Non-pigmented ciliary epithelial cell (primary cell): ENCODE data around the gene PDZD2.
A peak's percentile ranks its signal among the peaks of the same experiment; 100 is the strongest.
"Not testable (repeated sequence)": the region's sequence is repeated elsewhere in the genome, so short reads cannot be mapped to it uniquely, and the experiment has no call there.

Experiments
- DNase-seq: peaks from one replicate; pipeline ENCODE4 v3.0.0-alpha.2; 2010; ENCODE audit warnings: low read depth

Gene PDZD2

DNA sequence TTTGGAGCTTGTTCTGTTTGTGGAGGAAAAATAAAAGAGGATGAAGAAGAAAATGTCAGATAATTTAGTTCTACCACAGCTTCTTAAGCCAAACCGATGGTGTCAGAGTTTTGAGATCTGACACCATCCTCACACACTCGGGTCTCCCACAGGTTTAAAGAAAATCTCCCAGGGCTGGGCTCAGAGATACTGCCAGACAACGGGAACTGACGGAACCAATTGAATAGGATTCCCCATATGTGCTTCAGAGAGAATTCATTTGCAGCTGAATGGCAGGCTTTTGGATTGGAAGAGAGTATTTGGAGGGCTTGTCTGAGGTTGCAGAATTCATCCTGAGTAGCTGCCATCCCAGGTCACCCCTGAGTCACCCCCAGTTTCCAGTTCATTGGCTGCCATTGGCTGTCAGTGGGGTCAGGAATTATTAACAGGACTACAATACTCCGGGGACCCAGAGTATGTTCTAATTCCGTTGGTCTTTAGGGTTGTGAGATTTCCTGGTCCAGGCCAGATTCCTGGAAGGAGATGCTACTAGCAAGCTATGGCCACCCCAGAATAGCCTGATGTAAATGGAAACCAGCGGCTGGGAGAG is 131.3 kb downstream of the PDZD2 start:
- no peak for DNase-seq

DNA sequence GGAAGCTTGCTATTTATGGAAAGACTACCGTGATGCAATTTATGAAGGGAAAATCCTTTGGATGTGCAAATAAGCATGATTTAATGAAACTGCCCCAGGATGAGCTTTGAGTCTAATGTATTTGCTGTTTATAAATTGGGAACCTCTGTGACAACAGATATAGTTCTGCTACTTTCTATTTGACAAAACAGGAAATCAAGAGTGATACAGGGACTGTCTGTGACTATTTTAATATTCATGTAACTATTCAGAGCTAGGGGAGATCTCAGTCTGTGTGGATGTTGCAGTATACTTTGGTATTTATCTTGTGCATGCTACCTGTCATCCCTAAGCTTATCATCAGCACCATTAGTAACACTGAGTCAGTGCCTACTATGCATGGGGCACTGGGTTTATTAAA is 132.1 kb downstream of the PDZD2 start:
- no peak for DNase-seq

DNA sequence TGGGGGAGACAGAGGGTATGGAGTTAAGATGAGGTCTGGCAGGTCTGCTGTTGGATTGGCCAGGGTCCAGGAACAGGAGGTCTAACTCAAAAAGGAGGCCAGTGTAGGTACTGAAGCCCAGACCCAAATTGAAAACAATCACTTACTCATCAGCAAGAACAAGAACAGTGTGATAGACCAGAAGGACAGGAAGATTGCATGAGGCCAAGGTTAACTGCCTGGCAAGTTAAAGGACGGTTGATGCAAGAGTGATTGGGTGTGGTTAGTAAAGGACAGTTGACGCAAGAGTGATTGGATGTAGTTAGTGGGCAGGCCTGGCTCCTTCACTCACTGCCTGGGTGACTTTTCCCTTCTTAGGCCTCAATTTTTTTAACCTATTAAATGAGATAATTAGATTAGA is 132.6 kb downstream of the PDZD2 start:
- DNase-seq, result no peak

- DNase-seq, result not testable (repeated sequence)
These were observed 137.4 kb downstream of the PDZD2 start for GRCh38 chr5:31776294-31776693.

DNA sequence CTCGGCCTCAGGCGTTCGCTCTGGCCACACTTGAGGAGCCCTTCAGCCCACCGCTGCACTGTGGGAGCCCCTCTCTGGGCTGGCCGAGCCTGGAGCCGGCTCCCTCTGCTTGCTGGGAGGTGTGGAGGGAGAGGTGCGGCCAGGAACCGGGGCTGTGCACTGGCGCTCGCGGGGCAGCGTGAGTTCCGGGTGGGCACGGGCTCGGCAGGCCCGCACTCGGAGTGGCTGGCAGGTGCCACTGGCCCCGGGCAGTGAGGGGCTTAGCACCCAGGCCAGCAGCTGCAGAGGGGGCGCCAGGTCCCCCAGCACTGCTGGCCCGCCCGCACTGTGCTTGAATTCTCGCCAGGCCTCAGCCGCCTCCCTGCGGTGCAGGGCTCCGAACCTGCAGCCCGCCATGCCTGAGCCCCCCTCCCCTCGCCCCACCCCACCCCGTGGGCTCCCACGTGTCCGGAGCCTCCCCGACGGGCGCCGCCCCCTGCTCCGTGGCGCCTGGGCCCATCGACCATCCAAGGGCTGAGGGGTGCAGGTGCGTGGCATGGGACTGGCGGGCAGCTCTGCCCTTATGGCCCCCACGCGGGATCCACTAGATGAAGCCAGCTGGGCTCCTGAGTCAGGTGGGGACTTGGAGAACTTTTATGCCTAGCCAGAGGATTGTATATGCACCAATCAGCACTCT is 138.2 kb downstream of the PDZD2 start:
- DNase-seq, result no peak

- DNase-seq, result no peak
These were observed 142.8 kb downstream of the PDZD2 start for GRCh38 chr5:31781772-31782171.

GRCh38 chr5:31783086-31783645 is 144.2 kb downstream of the PDZD2 start:
- no peak for DNase-seq

DNA sequence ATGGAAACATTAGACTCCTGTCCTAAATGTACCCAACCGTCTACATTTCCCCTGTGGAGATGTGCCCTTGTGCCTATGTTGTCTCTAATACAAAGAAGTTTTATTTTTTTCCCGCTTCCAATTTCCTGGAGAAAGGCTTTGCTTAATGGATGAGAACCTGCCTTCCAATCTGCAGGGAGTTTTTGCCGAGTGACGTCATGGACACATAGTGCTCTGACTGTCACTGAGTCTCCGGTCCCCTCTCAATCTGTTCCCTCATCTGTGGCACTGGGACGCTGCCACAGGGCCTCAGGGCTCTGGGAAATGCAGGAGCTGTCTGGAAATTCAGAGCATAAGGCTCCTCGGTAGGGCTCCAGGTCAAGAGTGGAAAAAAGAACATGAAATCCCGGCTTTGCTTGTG is 144.8 kb downstream of the PDZD2 start:
- no peak for DNase-seq

DNA sequence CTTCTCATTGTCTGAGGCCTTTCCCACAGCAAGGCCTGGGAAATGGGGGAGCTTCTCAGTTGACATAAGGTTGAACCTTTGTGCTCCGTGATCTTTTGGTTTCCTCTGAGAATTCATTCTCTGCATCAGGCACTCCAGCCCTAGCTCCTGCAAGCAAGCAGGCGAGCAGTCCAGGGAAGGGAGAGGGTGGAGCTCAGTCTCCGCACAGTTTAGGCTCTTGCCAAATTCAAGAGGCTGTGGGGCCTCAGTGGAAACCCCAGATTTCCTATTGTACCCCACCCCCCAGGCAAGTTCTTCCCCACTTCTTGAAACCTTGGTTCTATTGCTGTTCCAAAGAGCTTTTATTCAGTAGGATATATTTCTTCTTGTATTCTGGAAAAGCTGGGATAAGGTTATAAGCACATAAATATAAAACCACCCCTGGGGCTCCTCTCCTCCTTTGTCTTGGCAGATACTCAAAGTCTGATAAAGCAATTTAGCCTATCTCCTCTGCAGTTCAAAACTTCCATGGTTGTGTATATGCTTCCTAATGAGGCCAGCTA is 147.2 kb downstream of the PDZD2 start:
- DNase-seq, result no peak

- DNase-seq, result no peak
These were observed 155.1 kb downstream of the PDZD2 start for GRCh38 chr5:31794009-31794408.

- no peak for DNase-seq
These were observed 159.2 kb downstream of the PDZD2 start for GRCh38 chr5:31798168-31798567.

DNA sequence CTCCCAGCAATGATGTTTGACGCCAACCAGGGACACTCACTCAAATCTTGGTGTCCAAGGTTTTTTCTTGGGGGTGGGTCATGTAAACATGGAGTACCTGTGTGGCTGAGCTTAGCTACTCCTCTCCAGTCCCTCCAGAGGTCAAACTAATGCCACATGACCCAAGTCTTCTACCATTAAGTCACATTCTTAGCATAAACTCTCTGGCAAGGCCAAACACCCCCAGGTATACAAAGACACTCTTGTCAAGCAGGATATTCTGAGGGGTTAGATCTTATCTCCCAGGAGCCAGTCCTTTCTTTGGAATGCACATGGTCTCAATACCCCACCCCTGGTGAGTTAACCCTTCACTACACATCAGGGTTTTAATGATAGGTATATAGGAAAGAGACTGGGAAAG is 161.4 kb downstream of the PDZD2 start:
- no peak for DNase-seq

- DNase-seq, result no peak
These were observed 167.0 kb downstream of the PDZD2 start for GRCh38 chr5:31805785-31806400.

DNA sequence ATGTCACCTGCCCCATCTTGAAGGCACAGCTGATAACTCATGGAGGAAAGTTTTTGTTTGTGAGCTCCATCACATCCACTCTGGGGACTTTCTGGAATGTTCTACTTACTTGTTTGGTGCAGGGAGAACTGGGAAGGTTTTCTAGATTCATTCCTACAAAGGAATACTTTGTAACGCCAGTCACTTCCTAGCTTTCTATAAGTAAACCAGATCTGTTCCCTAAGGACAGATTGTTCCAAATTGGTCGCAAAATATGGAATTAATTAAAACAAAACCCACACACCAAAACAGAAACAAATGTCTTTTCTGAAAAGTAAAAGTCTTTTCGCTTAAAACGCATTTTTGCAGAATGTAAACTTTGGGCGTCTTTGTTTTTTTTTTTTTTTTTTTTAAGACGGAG is 167.6 kb downstream of the PDZD2 start:
- no peak for DNase-seq

DNA sequence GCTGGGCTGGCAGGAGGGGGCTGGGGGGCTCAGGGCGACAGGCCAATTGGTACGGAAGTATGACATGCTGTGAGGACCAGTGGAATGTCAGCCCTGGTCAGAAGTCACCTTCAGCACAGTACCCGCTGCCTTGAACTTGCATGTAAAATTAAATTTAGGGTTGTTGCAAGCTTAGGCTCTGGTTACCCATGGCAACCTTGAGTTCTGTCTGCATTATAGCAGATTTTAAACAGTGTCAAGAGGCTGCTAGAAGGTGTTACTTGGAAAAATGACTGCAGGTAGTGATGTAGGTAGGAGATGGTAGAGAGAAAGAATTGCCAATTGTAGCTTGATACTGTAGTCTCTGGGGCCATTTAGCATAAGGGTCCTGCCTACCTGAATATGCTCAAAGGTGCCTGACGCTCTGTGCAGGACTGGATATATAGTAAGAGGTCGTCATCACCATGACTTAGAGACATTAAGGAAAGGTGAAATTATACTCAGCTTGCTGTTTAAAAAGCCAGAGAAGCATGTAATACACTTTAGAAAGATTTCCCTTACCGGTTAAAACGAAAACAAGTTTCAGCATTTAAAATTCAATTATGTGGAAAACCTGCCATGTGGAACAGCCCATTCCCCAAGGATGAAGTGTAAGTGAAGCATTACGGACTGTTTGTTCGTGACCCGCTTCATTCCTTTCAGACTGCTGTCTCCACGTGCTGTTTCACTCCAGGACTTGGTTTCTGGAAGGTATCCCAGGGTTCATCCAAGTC is 169.0 kb downstream of the PDZD2 start:
- DNase-seq, result no peak

- no peak for DNase-seq
These were observed 170.3 kb downstream of the PDZD2 start for GRCh38 chr5:31809050-31809870.

DNA sequence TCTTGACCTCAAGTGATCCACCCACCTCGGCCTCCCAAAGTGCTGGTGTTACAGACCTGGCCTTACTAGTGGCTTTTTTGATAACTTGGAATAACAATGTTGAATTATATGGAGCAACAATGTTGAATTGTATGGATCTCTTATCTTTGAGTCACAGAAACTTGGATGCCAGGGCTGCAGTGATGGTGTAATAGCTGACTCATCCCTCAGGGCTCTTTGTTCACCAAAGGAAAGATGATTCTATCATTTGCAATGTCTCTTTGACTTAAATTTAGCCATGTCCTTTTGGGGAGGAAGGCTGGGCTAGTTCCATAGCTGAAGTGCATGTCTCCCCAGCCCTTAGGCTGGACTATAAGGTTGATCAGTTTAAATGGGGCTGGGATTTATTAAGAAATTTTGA is 172.3 kb downstream of the PDZD2 start:
- peak; percentile 87 for DNase-seq

- no peak for DNase-seq
These were observed 176.4 kb downstream of the PDZD2 start for GRCh38 chr5:31815376-31815775.

DNA sequence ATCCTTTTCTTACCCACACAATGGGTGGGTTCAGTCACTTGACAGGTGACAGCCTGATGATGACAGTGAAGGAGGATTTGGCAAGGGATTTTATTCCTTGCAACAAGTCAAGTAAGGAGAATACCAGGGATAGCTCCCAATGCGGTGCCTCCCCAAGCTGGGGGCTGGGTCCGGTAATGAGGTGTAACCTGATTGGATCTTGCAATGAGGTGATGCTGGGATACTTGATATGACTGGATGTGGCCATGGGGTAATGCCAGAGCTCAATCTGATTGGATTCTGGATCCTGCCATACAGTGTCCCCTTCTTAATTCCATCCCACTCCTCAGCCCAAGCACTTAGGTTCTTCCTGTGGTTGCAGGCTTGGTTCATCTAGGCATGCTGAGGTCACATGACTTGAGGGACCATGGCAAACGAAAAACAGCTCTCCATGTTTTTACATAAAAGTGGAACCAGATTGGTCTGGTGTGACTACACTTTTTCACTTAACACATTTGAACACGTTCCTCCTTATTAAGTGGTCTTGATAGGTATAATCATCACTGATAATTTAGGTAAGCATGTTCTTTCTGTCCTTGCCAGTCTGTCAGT is 181.1 kb downstream of the PDZD2 start:
- no peak for DNase-seq

GRCh38 chr5:31823472-31823871 is 184.5 kb downstream of the PDZD2 start:
- DNase-seq, result no peak

DNA sequence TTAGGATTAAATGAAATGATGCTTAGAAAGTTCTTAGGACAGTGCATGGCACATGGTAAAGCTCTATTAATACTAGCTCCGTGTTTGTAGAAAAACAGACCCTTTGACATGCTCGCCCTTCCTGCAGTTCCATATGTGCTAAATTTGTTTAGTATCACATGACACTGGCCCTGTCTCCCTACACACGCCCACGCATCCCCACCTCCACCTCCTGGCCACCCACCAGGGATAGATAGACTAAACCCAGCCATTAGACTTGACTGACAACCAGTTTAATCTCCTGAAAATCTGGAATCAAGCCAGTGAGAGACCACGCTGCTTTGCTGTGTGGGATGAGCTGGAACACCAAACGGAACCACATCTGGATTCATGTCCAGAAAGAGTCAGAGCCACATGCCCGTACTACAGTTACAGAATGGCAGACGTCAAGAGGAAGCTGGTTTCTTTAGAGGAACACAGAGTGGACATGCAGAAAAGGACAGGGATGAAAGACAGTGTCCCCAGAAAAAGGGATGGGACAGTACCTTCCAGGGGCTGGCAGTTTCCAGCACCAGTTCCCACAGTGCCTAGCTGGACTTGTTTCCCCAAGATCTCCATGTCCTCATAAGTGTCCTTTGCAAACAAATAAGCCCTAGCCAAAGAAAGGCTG is 186.1 kb downstream of the PDZD2 start:
- no peak for DNase-seq
